GM12878 (cell line): ENCODE results near the gene RSPO3. TPM values are rescaled to one million over a fixed set of nuclear protein-coding genes. Genes with fewer than 3 reads are reported as not detected.

Experiments
- ATAC-seq: fragments of 200-7000 bp; cut with Tn5 transposase; 3 replicates; pipeline ENCODE4 v1.9.1; 2020; ENCODE audit warnings: mild to moderate bottlenecking, moderate library complexity
- BruUV-seq: library from RNA; stranded (reverse); fragments of 400-500 nt; replicated peaks from 2 replicates; lab custom pipeline; 2021; lab: Mats Ljungman, UMichigan
- CTCF ChIA-PET: fragments of 300-600 bp; sonication (Branson Sonifier 250); formaldehyde crosslinking; extraction: SDS; loops from one replicate; lab custom pipeline; 2021; ENCODE audit warnings: inconsistent platforms; lab: Yijun Ruan, JAX
- POLR2A ChIA-PET: fragments of 350-600 bp; formaldehyde crosslinking; extraction: SDS; loops from one replicate; lab custom pipeline; 2021; ENCODE audit warnings: inconsistent platforms; lab: Charles Lee
- RAD21 ChIA-PET: fragments of 300-600 bp; sonication (Branson Sonifier 250); formaldehyde crosslinking; loops from one replicate; lab custom pipeline; 2023; ENCODE audit warnings: antibody characterized with exemption; ENCODE audit not compliant: unreplicated experiment; lab: Charles Lee
- SMC1A ChIA-PET: fragments of 300-600 bp; sonication (Branson Sonifier 250); formaldehyde crosslinking; loops from one replicate; lab custom pipeline; 2023; ENCODE audit not compliant: unreplicated experiment, uncharacterized antibody; lab: Charles Lee
- DNase-seq: peaks from one replicate; pipeline ENCODE4 v3.0.0-alpha.2; 2011; ENCODE audit warnings: low read depth, low spot score
- FAIRE-seq: peaks from 3 replicates; lab custom pipeline; 2011; peaks lifted over from hg19 to GRCh38; lab: Jason Lieb, UNC
- H2AFZ ChIP-seq: 2 replicates; pipeline ENCODE4 v1.6.0; 2011; ENCODE audit warnings: low read depth, low read length, control low read depth; ENCODE audit not compliant: control insufficient read depth
- H3K27ac ChIP-seq: 2 replicates; pipeline ENCODE4 v1.5.1; 2011; ENCODE audit warnings: control low read depth; ENCODE audit not compliant: control insufficient read depth, insufficient read depth
- H3K27me3 ChIP-seq, 2 experiments: replicated peaks in 1 of 2; 2 replicates each; pipeline versions ENCODE4 v1.6.0 to v1.6.1; 2011; ENCODE audit warnings: low read length in 1 of 2; ENCODE audit not compliant: control insufficient read depth in 2 of 2, insufficient read depth in 2 of 2
- H3K36me3 ChIP-seq, 2 experiments: 2 replicates each; pipeline ENCODE4 v1.5.1; 2011; ENCODE audit warnings: low read length in 1 of 2; ENCODE audit not compliant: control insufficient read depth in 2 of 2, insufficient read depth in 2 of 2
- H3K4me1 ChIP-seq: 2 replicates; pipeline ENCODE4 v1.6.1; 2011; ENCODE audit warnings: mild to moderate bottlenecking, low read length, moderate library complexity, mixed read lengths; ENCODE audit not compliant: control insufficient read depth, insufficient read depth
- H3K4me2 ChIP-seq: 2 replicates; pipeline ENCODE4 v1.6.0; 2011; ENCODE audit warnings: control low read depth; ENCODE audit not compliant: control insufficient read depth, insufficient read depth
- H3K4me3 ChIP-seq: fragments of 200-600 bp; sonication (generic); 2 replicates; pipeline ENCODE4 v1.5.1; 2016
- H3K79me2 ChIP-seq: 2 replicates; pipeline ENCODE4 v1.6.0; 2011; ENCODE audit warnings: low read length; ENCODE audit not compliant: control insufficient read depth, insufficient read depth
- H3K9ac ChIP-seq: 2 replicates; pipeline ENCODE4 v1.8.0; 2011; ENCODE audit warnings: low read length, control low read depth, mixed read lengths; ENCODE audit not compliant: control insufficient read depth, insufficient read depth
- H3K9me3 ChIP-seq: replicated peaks from 3 replicates; pipeline ENCODE4 v1.5.1; 2011; ENCODE audit warnings: mild to moderate bottlenecking, low read length; ENCODE audit not compliant: control insufficient read depth, insufficient read depth
- H4K20me1 ChIP-seq: 2 replicates; pipeline ENCODE4 v1.6.0; 2011; ENCODE audit not compliant: control insufficient read depth, insufficient read depth
- FOXM1 ChIP-seq: IDR thresholded peaks from 2 replicates; pipeline ENCODE4 v1.6.1; 2012; ENCODE audit warnings: low read depth, mild to moderate bottlenecking, inconsistent platforms, low read length, moderate library complexity
- HDAC2 ChIP-seq: fragments of 200-600 bp; sonication (generic); IDR thresholded peaks from 2 replicates; pipeline ENCODE4 v1.6.1; 2017
- HDGF ChIP-seq: fragments of 450-650 bp; IDR thresholded peaks from 2 replicates; pipeline ENCODE4 v1.6.1; 2016; ENCODE audit warnings: antibody characterized with exemption
- IRF4 ChIP-seq: IDR thresholded peaks from 2 replicates; pipeline ENCODE4 v1.6.1; 2011; ENCODE audit warnings: low read depth, low read length
- MYC ChIP-seq: IDR thresholded peaks from 2 replicates; pipeline ENCODE4 v1.6.1; 2011; ENCODE audit warnings: mild to moderate bottlenecking, low read length, moderate library complexity, inconsistent platforms; ENCODE audit not compliant: insufficient read depth, insufficient replicate concordance, insufficient read length, severe bottlenecking
- NKRF ChIP-seq: fragments of 450-650 bp; conservative IDR thresholded peaks from 2 replicates; pipeline ENCODE4 v1.6.1; 2017; ENCODE audit warnings: mild to moderate bottlenecking, moderate library complexity
- RAD21 ChIP-seq: IDR thresholded peaks from 2 replicates; pipeline ENCODE4 v1.6.1; 2011; ENCODE audit warnings: mild to moderate bottlenecking, low read depth, low read length, moderate library complexity; ENCODE audit not compliant: insufficient read depth
- RELA ChIP-seq: fragments of 450-650 bp; IDR thresholded peaks from 2 replicates; pipeline ENCODE4 v1.8.0; 2014; ENCODE audit warnings: borderline replicate concordance; ENCODE audit not compliant: partially characterized antibody
- SKIL ChIP-seq: fragments of 450-650 bp; IDR thresholded peaks from 2 replicates; pipeline ENCODE4 v1.6.1; 2017; ENCODE audit warnings: mild to moderate bottlenecking, low read depth, inconsistent platforms; ENCODE audit not compliant: poor library complexity, severe bottlenecking
- SUZ12 ChIP-seq: fragments of 200-600 bp; sonication (generic); IDR thresholded peaks from one replicate; pipeline ENCODE4 v1.6.1; 2018; ENCODE audit warnings: antibody characterized with exemption, mild to moderate bottlenecking; ENCODE audit not compliant: unreplicated experiment
- TAF1 ChIP-seq: IDR thresholded peaks from 2 replicates; pipeline ENCODE4 v1.6.1; 2011; ENCODE audit warnings: mild to moderate bottlenecking, low read depth, low read length, borderline replicate concordance
- ZBTB11 ChIP-seq: fragments of 450-650 bp; formaldehyde crosslinking; IDR thresholded peaks from 2 replicates; pipeline ENCODE4 v1.5.0; 2022; ENCODE audit warnings: mild to moderate bottlenecking, missing genetic modification characterization
- ZNF207 ChIP-seq: fragments of 450-650 bp; IDR thresholded peaks from 2 replicates; pipeline ENCODE4 v1.6.1; 2014; ENCODE audit warnings: antibody characterized with exemption, mild to moderate bottlenecking, borderline replicate concordance
- ZNF622 ChIP-seq: fragments of 450-650 bp; IDR thresholded peaks from 2 replicates; pipeline ENCODE4 v1.6.1; 2017; ENCODE audit warnings: mild to moderate bottlenecking, inconsistent platforms
- WGBS: methylation state at CpG from one replicate; pipeline ENCODE4 v1.1.6; 2016; ENCODE audit warnings: low lambda C conversion rate; ENCODE audit not compliant: insufficient replicate concordance, insufficient coverage; ENCODE audit errors: missing lambda C conversion rate; 5-methylcytosine and 5-hydroxymethylcytosine counted together
- in situ Hi-C: fragments of 300-500 bp; cut with MboI; formaldehyde crosslinking; loops from 9 replicates; pipeline ENCODE4 v1.14.3; 2018; ENCODE audit warnings: mixed read lengths
- intact Hi-C: fragments of 100-400 bp; cut with micrococcal nuclease; formaldehyde crosslinking; loops from one replicate; pipeline ENCODE4 v1.14.2; 2022; ENCODE audit not compliant: unreplicated experiment
- polyA plus RNA-seq, 11 experiments: library from polyadenylated mRNA; depleted of rRNA in 4 of 11; unstranded in 6 of 11; stranded (reverse) in 5 of 11; fragments of >200 nt; fragmentation: Nextera tagmentation in 4 of 11; fragmentation: Illumina TruSeq in 1 of 11; extraction: Ambion mirVana in 4 of 11; extraction: Trizol in 1 of 11; gene quantifications; 1 replicate in 1 of 11; 2 replicates in 10 of 11; pipeline versions ENCODE4 v1.2.1 to v1.2.3, GENCODE V29; 2011 to 2016; ENCODE audit warnings: inconsistent platforms in 2 of 11, missing spikeins in 2 of 11, low read depth in 1 of 11
- total RNA-seq, 4 experiments: library from RNA; depleted of rRNA in 3 of 4; stranded (reverse); fragments of >200 nt in 3 of 4; fragmentation: Illumina TruSeq in 1 of 4; extraction: Trizol in 1 of 4; gene quantifications; 2 replicates each; pipeline versions ENCODE4 v1.2.1 to v1.2.3, GENCODE V29; 2013 to 2021

Gene RSPO3
- total and polyA plus RNA-seq, 10 of the 15 experiments (the other 5 are each of a cell fraction or from before 2014, with no cell fraction given): 0.16 TPM; not detected in 9

- TF ChIP-seq ZBTB11 (CRISPR knock-in tag) (no peak), RELA (no peak)
These were observed 3.3 kb upstream of the RSPO3 start (continued) for GRCh38 chr6:127115084-127115655.

GRCh38 chr6:127115746-127116145, 2.7 kb upstream of the RSPO3 start:
- DNase-seq: no peak
- ChIA-PET SMC1A (no interaction called here), CTCF (interaction anchor here (0.6 to 1.3 kb wide), 2 partner anchors 311 to 585 kb away, joined by 3 to 4 read pairs; no protein-coding TSS in a partner anchor)
- H3K4me3 ChIP-seq: no peak overlapping the region
- no peak overlapping the region for H3K27ac ChIP-seq
- peaks cover 5% of the 10 kb centered on the region for H3K4me1 ChIP-seq
- H3K79me2 ChIP-seq: no peaks in the 10 kb centered on the region
- no peak for ATAC-seq
- 24% methylated on average over 3 of the region's 3 CpGs for WGBS
- intact Hi-C loops (no loop called here), in situ Hi-C loops (loop anchor here (25.0 kb wide), 1 partner anchor 1353 kb away; no protein-coding TSS in a partner anchor)
- H3K9me3 ChIP-seq: no peaks in the 10 kb centered on the region
- H2AFZ ChIP-seq: no peak overlapping the region
- no peaks in the 10 kb centered on the region; the same call in 1 of the 2 replicates for H4K20me1 ChIP-seq
- H3K9ac ChIP-seq: no peak overlapping the region
- H3K36me3 ChIP-seq: no peaks in the 10 kb centered on the region
- BruUV-seq: no TSS peak
- TF ChIP-seq FOXM1: no peak
- no peak for TF ChIP-seq NKRF
- no peak for TF ChIP-seq TAF1
- no peak for TF ChIP-seq ZNF622
- no peak for TF ChIP-seq SKIL
- no peak for TF ChIP-seq ZNF207
- no peak for TF ChIP-seq RAD21
- no peak for TF ChIP-seq HDGF
- no peak for TF ChIP-seq HDAC2
- no peak for TF ChIP-seq SUZ12
- no peak for TF ChIP-seq IRF4
- TF ChIP-seq MYC: no peak
- TF ChIP-seq, all 136 proteins: peak for 0
- RAD21 ChIA-PET: interaction anchor here (0.7 kb wide), 1 partner anchor 16 kb away, joined by 3 read pairs; no protein-coding TSS in a partner anchor
- no peak for FAIRE-seq
- Histone ChIP-seq H3K27me3 (peaks cover 8 to 21% of the 10 kb centered on the region in 2 experiments), H3K4me2 (no peak overlapping the region)
- POLR2A ChIA-PET: no interaction called here
